PC-9 (cell line): Measurements from ENCODE around the gene OR51A2.

Experiments
- EZH2 ChIP-seq: fragments of 200-600 bp; sonication (generic); IDR thresholded peaks from 2 replicates; pipeline ENCODE4 v1.8.0; 2017; ENCODE audit warnings: antibody characterized with exemption, low read depth
- TF ChIP-seq, protein P1 (sequence below): fragments of 200-600 bp; sonication (generic); conservative IDR thresholded peaks from 2 replicates; pipeline ENCODE4 v1.6.1; 2017; ENCODE audit warnings: mixed run types, antibody characterized with exemption, mild to moderate bottlenecking, moderate library complexity

DNA sequence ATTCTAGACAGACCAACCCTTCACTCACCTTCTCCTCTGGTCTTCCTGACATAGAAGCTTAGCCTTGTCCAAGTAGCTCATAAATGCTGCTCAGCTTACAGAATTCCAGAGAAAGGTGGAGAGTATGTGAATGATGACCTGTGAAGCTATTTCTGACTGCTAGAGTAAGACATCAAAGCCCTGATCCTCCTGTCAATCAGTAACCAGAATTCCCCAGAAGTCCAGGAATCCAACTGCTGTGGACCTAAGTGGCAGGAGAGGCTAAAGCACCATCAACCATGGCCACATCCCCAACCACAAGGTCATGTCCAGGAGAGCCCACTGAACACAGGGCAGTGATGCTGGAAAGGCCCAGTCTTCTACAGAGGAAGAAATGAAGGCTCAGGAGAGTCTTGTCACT is 38.9 kb downstream of the OR51A2 start:
- TF ChIP-seq, protein P1, sequence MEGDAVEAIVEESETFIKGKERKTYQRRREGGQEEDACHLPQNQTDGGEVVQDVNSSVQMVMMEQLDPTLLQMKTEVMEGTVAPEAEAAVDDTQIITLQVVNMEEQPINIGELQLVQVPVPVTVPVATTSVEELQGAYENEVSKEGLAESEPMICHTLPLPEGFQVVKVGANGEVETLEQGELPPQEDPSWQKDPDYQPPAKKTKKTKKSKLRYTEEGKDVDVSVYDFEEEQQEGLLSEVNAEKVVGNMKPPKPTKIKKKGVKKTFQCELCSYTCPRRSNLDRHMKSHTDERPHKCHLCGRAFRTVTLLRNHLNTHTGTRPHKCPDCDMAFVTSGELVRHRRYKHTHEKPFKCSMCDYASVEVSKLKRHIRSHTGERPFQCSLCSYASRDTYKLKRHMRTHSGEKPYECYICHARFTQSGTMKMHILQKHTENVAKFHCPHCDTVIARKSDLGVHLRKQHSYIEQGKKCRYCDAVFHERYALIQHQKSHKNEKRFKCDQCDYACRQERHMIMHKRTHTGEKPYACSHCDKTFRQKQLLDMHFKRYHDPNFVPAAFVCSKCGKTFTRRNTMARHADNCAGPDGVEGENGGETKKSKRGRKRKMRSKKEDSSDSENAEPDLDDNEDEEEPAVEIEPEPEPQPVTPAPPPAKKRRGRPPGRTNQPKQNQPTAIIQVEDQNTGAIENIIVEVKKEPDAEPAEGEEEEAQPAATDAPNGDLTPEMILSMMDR = no peak
- TF ChIP-seq EZH2 = no peak
